NCI-H2171 (cell line): ENCODE data around the gene NFATC1.

Source experiments
- DNase-seq: peaks from one replicate; lab custom pipeline; 2025; lab: John Stamatoyannopoulos, UW

NFATC1 gene

DNA sequence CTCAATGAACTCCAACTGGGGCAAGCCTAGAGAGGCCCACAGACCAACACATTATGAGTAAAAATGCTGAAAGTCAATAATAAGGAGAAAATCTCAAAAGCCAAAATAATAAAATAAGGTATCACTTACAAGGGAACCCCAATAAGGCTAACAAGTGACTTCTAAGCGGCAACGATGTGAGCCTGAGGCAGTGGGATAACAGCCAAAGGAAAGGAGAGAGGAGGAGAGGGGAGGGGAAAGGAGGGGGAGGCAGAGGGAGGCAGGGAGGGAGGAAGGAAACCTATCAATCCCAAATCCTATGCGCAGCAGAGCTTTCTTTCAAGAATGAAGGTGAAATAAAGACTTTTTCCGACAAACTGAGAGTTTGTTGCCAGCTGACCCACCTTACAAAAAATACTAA lies 6.0 kb upstream of the NFATC1 start:
- DNase-seq, result no peak

DNA sequence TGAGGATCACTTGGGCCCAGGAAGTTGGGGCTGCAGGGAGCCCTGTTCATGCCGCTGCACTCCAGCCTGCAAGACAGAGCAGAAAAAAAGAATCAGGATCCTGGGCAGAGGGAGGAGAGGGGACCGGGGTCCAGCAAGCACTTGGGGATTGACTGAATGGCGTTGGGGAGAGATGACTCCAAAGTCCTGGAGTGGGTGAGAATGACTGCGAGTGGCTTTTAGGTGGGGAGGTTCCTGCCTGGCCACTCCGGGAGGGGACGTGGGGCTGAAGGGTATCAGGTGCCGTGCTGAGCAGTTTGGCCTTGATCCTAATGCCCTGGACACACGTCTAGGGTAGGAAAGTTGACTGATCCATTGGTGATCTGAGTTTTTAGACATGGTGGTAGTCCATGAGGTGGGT lies 3.5 kb upstream of the NFATC1 start:
- DNase-seq, result no peak

DNA sequence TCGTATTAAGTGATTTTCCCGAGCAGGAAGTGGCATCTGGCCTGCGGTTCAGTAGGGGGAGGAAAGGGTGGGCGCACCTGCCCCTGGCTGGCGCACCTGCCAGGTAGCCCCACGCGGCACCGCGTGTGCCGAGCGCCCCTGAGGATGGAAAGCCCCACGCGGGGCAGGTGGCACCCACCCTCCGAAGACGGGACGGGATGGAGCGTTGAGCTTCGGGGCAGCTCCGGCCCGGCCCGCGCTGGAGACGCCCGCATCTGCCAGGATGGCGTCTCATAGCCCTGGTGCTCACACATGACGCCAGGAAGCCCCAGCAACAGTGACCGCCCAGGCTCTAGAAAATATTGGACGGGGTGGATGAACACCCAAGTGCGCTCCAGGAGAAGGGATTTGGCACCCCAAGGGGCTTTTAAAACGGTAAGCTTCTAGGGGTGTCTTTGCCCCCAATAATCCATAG lies 2.5 kb upstream of the NFATC1 start:
- no peak for DNase-seq

DNA sequence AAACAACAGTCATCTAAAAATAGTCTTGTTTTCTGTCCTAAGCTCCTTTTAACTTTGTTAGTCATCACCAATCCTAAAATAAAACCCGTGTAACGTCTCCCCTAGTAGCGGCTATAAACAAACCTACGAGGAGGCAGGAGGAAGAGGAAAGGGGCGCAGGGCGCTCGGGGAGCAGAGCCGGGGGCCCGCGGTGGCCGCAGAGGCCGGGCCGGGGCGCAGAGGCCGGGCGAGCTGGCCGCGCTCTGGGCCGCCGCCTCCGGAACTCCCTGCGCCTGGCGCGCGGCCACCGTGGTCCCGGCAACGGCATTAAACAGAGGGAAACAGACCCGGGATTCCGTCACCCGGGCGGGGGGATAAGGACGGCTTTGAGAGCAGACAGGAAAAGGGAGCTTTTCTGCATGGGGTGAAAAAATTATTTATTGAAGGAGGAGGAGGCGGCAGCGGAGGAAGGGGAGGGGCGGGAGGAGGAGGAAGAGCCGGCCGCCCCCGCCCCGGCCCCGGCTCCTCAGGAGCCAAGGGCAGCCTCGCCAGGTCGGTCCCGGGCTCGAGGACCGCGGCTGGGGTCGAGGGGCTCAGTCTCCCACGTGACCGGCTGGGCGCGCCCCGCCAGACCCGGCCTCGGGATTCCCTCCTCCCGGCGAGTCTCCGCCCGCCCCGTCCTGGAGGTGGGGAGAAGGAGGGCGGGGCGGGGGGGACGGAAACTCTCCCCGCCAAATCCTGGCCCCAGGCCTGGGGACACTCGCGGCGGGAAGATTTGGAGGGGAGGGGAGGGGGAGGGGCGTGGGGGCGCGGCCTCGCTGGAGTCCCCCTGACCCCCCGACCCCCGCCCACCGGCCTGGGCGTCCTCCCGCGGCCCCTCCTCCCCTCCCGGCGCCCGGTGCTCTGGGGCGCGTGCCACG lies 1.8 kb upstream of the NFATC1 start:
- DNase-seq, result peak; percentile 22

DNA sequence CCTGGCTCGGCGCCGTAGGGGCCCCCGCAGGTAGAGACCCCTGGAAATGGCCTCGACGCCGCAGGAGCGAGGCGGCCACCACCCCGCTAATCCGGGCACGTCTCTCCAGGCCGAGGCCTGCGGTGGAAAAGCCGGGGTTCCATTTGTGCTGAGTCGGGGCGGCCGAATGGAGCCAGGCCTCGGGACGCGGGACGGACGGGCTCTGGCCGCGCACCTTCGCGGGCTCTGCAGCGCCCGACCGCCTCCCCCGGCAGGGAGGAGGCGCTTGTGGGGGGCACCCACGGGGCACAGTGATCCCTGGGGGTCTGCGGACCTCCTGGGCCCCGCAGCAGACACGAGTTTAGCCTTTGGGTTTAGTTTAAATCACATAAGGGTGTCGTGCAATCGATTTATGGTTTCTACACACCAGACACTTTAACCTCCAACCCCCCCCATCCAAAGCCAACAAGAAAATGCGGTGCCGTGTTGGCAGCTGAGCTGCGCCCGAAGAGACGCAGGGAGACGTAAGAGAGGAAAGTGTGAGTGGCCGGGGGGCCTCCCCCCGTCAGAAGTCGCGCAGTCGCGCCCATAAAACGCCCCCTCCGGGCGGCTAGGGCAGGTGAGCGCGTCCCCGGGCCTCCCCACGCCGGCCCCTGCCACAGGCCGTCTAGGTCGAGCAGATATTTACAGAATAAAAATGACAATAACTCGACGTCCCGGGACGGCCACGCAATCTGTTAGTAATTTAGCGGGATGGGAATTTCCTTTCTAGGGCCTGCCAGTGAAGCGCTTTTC lies 1.0 kb upstream of the NFATC1 start:
- no peak for DNase-seq

DNA sequence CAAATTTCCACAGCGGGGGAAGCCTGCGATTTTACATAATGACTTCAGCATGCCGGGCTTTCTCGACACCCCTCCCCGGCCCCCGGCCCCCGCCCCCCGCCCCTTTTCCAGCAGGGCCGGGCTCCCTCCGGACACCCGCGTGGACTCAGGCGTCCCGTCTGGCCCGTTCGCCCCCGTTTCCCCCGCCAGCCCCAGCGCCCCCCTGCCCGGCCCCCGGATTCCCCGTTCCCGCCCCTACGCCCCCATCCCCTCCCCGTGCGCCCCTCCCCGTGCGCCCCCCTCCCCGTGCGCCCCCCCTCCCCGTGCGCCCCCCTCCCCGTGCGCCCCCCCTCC lies 456 bp upstream of the NFATC1 start:
- no peak for DNase-seq

DNA sequence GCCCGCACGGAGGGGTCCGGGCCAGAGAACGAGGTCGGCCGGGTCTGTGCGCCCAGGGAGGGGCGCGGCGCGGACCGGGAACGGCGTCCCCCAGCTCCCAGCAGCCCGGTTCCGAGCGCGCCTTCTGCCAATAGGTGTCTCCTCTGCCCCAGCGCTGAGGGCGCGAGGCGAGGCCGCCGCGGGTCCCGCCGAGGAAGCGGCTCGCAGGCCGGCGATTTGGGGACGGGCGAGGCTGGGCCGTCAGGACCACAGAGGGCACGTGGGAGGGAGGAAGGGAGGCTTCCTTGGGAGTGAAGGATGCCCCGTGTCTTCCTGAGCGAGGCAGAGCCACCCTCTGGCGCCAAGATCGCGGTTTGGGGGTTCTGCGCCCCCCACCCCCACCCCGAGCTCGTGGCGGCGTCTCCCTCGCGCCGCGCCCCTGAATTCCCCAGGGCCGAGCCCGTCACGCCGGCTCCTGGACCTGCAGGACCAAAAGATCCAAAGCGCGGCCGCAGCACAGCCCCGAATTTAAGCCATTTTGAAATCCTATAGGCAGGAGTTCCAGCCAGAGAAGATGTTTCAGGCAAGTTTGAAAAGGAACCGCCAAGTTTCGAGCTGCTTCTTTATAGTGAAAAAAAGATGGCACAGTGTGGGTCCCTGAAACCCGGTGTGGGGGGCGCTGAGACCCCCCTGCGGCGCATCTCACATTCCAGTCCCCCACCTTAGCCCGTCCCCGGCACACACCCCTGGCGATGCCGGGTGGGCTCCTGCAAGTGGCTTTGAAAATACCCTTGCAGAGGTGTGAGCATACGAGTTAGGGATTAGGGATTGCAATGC lies 909 bp downstream of the NFATC1 start:
- DNase-seq, result no peak

DNA sequence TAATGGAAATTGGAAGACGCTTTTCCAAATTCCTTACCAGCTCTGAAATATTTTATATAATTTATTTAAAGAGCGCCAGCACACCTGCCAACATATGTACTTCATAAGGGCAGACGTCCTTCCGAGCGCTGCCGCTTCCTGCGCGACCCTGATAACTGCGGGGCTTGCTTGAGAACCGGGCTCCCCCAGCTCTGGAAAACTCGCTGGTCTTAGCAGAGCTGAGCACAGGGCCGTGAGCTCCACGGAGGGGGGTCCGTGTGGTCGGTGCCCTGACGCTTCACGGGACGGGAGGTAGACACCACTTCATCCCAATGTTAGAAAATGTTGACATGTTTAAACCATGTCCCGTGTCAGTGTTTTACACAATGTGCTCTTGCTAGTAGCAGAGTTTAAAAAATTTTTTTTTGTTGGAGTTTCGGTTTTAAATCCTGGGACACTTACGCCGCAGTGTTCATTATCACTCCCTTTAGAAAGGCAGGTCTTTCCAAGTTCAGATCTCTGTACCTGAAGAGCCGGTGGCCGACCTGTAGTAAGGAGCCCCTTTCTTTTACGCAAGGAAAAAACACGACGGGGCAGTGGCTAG lies 1.6 kb downstream of the NFATC1 start:
- no peak for DNase-seq

DNA sequence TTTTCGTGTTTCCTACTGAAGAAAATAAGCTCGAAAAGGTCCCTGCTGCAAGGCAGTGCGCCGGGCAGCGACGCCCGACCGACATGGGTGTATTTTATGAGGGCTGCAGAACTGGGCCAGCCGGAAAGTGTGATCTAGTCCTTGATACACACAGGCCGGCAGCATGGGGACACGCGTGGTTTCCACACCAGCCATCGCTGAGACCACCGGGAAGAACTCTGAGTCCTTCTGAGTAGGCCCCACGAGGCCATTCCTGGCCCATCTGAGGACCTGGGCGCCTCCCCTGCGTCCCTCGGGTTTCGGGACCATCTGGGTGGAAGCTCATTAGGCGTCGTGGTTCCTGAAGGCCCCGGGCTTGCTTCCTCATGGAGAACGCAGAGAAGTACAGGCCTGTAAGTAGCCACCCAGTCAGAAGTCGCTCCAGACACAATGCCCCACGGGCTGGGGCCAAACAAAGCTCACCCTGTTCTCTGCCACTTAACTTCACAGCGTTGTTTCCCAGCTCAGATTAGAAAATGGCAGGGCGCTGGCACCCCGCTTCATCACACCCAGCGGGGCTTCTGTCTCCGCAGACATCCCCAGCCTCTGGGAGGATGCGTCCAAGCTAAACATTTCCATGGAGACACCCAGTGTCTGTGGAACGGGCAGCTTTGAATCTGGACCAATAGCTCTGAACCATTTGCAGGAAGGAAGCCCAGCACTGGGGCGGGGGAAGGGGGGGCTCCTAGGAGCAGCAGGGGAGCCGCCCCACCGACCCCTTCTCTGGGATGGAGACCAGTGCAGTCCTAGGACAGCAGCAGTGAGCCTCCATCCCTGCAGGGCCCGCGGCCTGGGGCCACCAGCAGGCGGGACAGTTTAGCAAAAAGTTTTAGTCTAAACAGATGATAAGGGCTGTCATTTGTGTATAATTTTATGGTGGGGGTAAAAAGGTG lies 2.4 kb downstream of the NFATC1 start:
- no peak for DNase-seq

DNA sequence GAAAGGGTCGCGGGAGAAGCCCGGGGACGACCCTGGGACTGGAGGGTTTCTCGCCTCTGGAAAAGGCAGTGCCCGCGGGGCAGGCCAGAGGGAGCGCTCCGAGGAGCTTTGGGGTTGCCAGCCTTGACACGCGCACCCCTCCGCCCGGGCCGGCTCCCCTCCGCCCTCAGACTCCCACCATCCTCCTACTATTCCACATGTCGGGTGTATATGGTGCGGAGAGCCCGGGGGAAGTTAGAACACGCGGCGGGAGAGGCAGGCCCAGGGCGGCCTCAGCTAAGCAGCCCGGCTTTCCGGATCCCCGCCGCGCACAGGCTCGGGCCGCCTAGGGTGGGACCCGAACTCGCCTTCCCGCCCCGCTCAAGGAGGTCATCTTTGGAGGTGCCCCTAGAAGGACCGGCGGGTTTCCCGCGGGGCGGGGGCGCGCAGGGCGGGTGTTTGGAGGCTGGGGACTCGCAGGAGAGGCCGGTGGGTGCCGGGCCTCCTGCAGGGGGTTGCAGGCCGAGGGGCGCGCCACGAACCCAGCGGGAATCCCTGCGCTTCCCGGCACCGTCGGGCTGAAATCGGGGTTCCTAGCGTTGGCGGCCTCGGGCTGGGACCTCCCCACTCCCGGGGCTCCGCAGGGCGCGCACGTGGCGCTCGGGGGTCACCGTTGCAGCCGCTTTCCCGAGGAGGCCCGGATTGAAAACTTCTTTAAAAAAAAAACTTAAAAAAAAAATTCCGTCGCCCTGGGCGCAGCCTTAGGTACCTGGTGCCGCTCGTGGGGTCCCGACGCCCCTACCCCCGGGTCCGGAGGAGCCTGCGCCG lies 3.7 kb downstream of the NFATC1 start:
- DNase-seq, result no peak

DNA sequence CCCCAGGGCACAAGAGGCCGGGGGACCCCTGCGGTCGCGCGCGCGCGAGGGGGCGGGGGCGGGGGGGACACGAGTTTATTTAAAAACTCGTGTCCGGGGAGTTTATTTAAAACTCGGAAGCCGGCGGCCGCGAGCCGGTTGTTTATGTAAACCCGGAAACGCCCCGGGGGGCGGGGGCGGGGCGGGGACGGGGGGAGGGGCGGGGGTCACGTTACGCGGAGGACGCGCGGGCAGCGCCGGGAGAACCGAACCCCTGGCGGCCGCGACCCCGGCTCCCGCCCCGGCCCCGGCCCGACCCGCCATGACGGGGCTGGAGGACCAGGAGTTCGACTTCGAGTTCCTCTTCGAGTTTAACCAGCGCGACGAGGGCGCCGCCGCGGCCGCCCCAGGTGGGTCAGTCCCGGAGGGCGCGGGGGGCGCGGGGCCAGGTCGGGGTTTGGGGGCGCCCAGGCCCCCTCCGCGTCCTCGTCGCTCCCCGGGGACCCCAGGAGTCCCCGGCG lies 4.4 kb downstream of the NFATC1 start:
- no peak for DNase-seq

DNA sequence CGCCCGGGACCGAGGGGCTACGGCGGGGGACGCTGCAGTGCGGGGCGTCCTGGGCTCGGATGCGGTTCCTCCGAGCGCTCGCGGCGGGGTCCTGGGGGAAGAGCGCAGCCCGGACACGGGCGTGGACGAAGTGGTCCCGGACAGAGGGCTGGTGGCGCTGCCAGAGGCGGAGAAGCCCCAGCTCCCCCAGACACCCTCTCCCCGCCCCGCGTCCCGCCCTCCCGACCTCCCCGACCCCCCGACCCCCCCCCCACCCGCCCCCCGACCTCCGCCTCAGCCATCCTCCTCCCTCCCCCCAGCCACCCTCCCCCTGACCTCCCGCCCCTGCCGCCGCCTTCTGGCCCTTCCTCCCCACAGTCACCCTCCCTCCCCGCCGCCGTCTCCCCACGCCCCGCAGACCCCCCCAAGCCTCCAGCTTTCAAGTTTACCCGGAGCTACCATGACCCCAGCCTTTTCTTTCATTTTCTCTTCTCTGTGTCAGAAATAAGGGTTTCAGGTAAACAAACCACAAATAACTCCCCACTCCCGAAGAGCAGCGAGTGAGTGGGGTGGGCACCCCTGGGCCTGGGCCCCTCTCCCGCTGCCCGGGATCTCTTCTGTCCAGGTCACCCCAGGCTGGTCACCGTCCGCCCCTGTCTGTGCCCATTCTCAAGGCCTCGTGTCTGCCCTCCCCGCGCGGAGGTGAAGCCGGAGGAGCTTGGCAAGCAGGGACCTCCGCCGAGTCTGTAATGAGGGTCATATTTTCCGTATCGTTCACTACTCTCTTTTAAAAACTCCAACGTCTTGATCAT lies 5.1 kb downstream of the NFATC1 start:
- DNase-seq, result no peak

DNA sequence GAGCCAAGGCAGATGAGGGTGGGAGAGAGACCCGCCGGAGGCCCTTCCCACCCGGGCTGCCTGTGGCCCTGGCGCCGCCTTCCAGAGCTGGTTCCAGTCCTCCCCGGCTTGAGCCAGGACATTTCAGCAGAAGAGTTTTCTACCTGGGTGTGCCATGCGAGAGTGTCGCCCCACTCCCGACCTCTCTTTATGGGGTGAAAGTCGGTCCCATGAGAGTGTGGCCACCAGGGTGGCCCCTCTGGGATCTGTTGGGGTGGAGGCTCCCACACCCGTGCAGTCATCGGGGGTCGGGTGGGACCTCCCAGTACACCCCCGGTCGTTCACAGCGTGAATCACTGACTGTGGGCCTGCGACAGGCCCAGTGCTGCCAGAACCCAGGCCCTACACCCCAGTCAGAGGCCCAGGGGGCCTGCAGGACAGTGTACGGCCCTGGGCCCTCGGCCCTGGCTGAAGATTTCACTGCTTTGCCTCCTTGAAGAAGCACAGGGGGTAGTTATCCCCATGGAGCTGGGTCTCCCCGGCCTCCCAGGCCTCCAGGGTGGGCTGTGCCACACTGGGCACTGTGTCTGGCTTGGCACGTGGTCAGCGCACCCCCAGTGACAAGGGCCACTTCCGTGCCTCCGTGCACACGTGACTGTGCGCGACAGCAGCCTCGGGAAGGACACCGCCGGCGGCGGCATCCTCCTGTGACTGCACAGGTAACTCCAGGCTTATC lies 5.9 kb downstream of the NFATC1 start:
- no peak for DNase-seq

DNA sequence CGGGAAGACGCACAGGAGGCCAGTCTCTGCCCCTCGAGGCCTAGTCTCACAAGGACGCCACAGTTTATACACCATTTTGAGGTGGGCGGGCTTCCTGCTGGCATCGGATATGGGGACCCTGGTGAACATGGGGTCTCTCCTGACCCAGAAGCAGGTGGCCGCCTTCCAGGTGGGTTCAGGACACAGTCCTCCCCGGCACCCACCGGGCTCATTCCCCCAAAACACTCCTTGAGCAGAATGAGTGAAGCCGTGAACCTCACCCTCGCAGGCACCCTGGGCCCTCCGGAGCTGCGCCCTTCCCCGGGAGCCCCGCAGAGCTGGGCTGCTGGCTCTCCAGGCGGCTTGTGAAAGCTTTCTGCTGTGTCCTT lies 6.5 kb downstream of the NFATC1 start:
- no peak for DNase-seq

DNA sequence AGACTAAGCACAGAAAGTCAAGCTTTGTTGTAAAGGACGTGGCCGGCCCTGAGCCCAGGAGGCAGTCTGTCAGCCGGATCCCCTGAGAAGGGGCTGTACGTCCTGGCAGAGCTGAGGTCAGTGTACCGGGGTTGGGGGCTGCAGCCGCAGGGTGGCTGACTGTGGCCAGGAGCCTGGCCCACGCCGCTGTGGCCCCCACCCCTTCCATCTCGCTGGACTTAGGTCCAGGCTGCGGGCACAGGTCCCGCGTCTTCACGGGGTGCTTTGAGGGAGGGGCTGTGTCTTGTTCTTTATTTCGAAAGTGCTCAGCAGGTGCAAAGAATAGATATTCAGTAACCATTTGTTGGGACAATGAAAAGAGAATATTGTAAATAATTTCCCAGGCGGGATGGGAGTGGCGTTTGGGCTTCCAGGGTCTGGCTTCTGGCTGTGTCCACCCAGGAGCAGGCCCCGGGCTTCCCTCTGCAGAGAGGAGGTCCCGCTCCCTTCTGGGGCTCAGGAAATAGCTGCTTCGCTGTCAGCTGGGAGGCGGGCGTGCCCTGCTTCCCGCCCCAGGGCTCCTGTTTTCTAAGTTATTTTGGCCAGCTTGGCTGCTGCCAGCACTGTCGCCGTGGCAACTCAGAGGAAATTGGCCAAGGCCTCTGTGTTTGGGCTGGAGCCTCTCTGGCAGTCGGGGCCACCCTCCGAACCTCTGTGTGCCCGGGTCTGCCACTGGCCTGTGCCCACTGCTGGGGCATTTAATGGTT lies 7.4 kb downstream of the NFATC1 start:
- DNase-seq, result no peak

DNA sequence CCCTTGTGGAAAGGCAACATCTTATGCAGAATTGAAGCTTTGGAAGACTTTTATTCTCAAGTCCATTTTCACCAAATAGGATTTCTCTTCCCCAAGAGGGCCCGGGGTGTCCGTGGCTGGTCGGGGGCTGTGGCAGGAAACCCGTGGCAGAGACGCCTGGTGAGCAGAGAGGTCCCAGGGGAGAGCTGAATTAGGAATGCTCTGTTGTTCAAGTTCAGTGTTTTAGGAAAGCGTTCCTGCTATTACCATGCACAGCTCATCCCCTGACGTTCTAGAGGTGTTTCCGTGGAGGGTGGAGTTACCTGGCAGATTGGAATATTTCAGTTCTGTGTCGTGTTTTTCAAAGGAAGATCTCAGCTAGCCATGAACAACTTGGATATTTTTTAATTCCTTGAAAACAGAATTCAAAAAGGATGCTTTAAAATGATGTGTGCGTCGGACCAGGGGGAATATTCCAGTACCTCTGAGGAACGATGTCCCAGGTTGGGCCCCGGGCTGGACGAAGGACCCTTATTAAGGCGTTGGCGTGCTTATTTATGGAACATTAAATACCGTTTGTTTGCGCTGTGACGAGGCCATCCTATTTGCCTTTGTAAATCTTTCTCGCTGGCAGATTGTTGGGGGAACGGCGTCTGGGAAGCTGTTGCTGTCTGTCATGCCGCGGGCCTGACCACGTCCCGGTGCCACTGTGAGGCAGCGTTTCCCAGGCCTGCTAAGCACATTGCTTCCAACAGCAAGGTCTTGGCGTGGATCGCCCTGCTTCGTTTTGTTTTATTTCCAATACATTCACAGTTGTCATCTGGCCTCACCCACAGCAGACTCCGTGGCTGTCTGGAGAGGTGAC lies 8.2 kb downstream of the NFATC1 start:
- DNase-seq, result no peak

DNA sequence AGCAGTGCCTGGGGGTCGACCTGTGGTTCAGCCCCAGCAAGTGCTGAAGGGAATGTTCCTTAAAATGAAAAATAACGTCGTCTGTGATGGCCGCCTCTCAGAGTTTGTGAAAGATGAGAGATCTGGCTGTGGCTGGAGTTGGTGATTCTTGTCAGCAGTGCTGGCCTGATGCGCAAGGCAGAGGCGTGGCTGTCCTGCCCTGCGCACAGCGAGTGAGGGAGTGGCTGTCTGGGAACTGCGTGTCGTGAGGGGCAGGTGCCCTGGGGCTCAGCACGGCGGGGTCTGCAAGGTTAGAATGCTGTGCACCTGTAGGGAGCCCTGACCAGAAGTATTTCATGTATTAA lies 8.8 kb downstream of the NFATC1 start:
- no peak for DNase-seq
